Measurements from ENCODE around the gene ACMSD. TPM values are rescaled to one million over a fixed set of nuclear protein-coding genes. Genes with fewer than 3 reads are reported as not detected.

Gene ACMSD
- total RNA-seq, 4 donors from 2014 or later, result not detected

DNA sequence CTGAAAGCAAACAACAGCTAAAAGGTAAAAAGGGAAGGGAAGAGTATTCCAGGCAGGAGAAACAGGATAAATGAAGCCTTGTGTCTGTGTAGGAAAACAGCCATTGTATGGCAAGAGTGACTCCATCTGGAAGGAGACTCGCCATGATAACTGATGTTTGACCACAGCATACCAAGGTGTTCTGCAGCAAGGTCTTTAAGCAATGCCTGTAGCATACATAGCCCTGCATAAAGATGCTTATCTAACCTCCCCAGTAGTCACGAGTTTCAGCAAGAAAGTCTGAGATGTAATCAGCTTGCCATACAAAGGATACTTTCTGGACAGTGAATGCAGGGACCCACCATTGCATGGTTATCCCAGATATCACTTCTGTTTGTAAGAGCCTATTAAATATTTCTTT lies 68.3 kb downstream of the ACMSD start:
- TF ChIP-seq, protein P1, sequence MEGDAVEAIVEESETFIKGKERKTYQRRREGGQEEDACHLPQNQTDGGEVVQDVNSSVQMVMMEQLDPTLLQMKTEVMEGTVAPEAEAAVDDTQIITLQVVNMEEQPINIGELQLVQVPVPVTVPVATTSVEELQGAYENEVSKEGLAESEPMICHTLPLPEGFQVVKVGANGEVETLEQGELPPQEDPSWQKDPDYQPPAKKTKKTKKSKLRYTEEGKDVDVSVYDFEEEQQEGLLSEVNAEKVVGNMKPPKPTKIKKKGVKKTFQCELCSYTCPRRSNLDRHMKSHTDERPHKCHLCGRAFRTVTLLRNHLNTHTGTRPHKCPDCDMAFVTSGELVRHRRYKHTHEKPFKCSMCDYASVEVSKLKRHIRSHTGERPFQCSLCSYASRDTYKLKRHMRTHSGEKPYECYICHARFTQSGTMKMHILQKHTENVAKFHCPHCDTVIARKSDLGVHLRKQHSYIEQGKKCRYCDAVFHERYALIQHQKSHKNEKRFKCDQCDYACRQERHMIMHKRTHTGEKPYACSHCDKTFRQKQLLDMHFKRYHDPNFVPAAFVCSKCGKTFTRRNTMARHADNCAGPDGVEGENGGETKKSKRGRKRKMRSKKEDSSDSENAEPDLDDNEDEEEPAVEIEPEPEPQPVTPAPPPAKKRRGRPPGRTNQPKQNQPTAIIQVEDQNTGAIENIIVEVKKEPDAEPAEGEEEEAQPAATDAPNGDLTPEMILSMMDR (IDR thresholded peaks at IDR 0.05; ENCODE audit: low read depth), result no peak

GRCh38 chr2:134910763-134911399 lies 72.5 kb downstream of the ACMSD start:
- TF ChIP-seq, protein P1 (IDR thresholded peaks at IDR 0.05; ENCODE audit: low read depth), result no peak

DNA sequence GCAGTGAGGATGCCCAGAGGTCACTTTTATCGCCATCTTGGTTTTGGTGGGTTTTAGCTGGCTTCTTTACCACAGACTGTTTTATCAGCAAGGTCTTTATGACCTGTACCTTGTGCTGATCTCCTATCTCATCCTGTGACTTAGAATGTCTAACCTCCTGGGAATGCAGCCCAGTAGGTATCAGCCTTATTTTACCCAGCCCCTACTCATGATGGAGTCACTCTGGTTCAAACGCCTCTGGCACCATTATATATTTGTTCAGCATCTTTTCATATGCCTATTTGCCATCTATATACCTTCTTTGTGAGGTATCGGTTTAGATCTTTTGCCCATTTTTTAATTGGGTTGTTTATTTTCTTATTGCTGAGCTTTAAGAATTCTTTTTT lies 73.0 kb downstream of the ACMSD start:
- TF ChIP-seq, protein P1 (IDR thresholded peaks at IDR 0.05; ENCODE audit: low read depth), result no peak

DNA sequence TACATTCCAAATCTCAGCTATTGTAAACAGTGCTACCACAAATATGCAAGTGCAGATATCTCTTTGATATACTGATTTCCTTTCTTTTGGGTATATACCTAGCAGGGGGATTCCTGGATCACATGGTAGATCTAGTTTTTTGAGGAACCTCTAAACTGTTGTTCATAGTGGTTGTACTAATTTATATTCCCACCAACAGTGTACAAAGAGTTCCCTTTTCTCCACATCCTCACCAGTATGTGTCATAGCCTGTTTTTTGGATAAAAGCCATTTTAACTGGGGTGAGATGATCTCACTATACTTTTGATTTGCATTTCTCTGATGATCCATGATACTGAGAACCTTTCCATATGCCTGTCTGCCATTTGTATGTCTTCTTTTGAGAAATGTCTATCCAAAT lies 73.9 kb downstream of the ACMSD start:
- TF ChIP-seq, protein P1 (IDR thresholded peaks at IDR 0.05; ENCODE audit: low read depth), result no peak

- TF ChIP-seq, protein P1 (IDR thresholded peaks at IDR 0.05; ENCODE audit: low read depth), result no peak
Measured at GRCh38 chr2:134917360-134917865, 79.0 kb downstream of the ACMSD start.

DNA sequence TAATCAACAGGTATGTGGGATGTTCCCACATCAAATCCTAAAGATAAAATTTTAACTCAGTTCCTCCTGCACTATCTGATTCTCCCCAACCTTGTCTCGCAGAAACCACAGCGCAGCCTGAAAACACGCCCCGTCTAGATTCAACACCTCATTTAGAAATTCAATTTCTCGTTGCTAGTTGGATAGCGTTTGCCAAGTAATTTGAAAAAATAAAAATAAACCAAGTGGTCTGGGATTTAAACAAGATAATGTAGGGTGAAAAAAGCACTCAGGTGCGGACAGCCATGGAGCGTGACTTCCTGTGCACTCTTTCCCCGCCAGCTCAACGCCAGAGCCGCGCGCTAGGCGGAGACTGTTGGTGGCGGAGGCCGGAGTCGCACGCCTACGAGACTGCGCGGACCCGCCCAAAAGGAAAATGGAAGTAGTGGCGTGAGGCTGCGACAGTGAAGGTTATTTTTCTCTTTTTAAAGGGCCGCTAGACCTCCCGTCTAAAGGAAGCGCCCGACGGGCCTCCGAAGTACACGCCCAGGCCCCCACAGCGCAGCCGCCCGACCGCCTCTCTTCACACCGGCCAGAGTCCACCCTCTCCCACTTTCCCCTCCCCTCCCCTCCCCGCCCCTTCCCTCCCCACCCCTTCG lies 79.6 kb downstream of the ACMSD start:
- TF ChIP-seq, protein P1 (IDR thresholded peaks at IDR 0.05; ENCODE audit: low read depth), result no peak

- TF ChIP-seq, protein P1 (IDR thresholded peaks at IDR 0.05; ENCODE audit: low read depth), result no peak
Measured at GRCh38 chr2:134918526-134919340, 80.3 kb downstream of the ACMSD start, which contains the start of gene CCNT2. Gene CCNT2 (plus strand): TSS chr2:134918822. CDS start chr2:134918855, 33 bp downstream.

Measured in subcutaneous adipose tissue (tissue), 4 donors.